OCI-LY1 (cell line): ENCODE results near the gene PPP2R1B.
A peak's percentile ranks its signal among the peaks of the same experiment; 100 is the strongest.

Experiments
- EZH2 ChIP-seq: fragments of 200-600 bp; sonication (generic), shearing (Covaris generic); IDR thresholded peaks from 2 replicates; pipeline ENCODE4 v1.8.0; 2017; ENCODE audit warnings: borderline replicate concordance, mixed run types, mild to moderate bottlenecking, antibody characterized with exemption, low read length, moderate library complexity, mixed read lengths
- TF ChIP-seq, protein P1 (sequence below): fragments of 200-600 bp; sonication (generic), shearing (Covaris generic); IDR thresholded peaks from 2 replicates; pipeline ENCODE4 v1.5.1; 2017; ENCODE audit warnings: mild to moderate bottlenecking, antibody characterized with exemption, low read length, moderate library complexity, mixed read lengths

DNA sequence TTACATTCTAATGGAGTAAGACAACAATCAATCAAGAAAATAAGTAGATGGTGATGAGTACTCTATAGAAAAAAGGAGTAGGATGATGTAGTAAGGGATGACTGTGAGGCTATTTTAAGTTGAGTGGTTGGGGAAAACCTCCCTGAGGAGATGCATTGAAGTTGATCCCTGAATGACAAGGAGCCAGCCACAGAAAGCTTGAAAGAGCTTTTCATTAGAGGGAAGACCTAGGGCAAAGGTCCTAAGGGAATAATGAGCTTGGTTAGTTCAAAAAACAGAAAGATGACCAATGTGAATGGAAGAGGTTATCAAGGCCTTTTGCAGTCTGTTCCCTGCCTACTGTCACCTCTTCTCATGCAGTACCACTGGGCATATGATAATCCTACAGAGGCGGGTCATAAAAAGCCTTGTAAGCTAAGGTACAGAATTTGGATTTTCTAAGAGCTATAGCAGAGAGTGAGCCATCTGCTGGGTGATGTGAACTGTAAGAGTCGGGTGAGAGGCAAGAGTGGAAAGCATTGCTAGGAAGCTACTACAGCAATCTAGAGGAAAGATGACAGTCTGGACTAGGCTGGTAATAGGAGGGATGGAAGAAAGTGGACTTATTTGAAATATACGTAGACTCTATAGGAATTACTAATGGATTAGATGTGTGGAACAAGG lies 3.1 kb downstream of the PPP2R1B start:
- no peak for TF ChIP-seq EZH2
- TF ChIP-seq, protein P1, sequence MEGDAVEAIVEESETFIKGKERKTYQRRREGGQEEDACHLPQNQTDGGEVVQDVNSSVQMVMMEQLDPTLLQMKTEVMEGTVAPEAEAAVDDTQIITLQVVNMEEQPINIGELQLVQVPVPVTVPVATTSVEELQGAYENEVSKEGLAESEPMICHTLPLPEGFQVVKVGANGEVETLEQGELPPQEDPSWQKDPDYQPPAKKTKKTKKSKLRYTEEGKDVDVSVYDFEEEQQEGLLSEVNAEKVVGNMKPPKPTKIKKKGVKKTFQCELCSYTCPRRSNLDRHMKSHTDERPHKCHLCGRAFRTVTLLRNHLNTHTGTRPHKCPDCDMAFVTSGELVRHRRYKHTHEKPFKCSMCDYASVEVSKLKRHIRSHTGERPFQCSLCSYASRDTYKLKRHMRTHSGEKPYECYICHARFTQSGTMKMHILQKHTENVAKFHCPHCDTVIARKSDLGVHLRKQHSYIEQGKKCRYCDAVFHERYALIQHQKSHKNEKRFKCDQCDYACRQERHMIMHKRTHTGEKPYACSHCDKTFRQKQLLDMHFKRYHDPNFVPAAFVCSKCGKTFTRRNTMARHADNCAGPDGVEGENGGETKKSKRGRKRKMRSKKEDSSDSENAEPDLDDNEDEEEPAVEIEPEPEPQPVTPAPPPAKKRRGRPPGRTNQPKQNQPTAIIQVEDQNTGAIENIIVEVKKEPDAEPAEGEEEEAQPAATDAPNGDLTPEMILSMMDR: peak; percentile 35; the same call in 1 of the 2 replicates
